ENCODE measurements around the gene PGF.

Gene PGF

GRCh38 chr14:74941676-74942097, 13.7 kb downstream of the PGF start:
- peak overlapping the region; percentile 58 for H3K4me3 ChIP-seq (ENCODE audit: low read depth, low read length)
- TF ChIP-seq CTCF (IDR thresholded peaks at IDR 0.05; ENCODE audit: borderline replicate concordance, insufficient read depth, low read depth, low read length) = no peak

GRCh38 chr14:74940956-74941565, 14.3 kb downstream of the PGF start:
- H3K4me3 ChIP-seq (ENCODE audit: low read depth, low read length) = peak overlapping the region; percentile 58
- no peak for TF ChIP-seq CTCF (IDR thresholded peaks at IDR 0.05; ENCODE audit: borderline replicate concordance, insufficient read depth, low read depth, low read length)

GRCh38 chr14:74938531-74939495, 16.6 kb downstream of the PGF start:
- TF ChIP-seq CTCF (IDR thresholded peaks at IDR 0.05; ENCODE audit: borderline replicate concordance, insufficient read depth, low read depth, low read length) = no peak
- H3K4me3 ChIP-seq (ENCODE audit: low read depth, low read length) = no peak overlapping the region

GRCh38 chr14:74937171-74937570, 18.2 kb downstream of the PGF start:
- no peak overlapping the region for H3K4me3 ChIP-seq (ENCODE audit: low read depth, low read length)
- TF ChIP-seq CTCF (IDR thresholded peaks at IDR 0.05; ENCODE audit: borderline replicate concordance, insufficient read depth, low read depth, low read length) = no peak

GRCh38 chr14:74936731-74937130, 18.7 kb downstream of the PGF start:
- no peak for TF ChIP-seq CTCF (IDR thresholded peaks at IDR 0.05; ENCODE audit: borderline replicate concordance, insufficient read depth, low read depth, low read length)
- no peak overlapping the region for H3K4me3 ChIP-seq (ENCODE audit: low read depth, low read length)

- TF ChIP-seq CTCF (IDR thresholded peaks at IDR 0.05; ENCODE audit: borderline replicate concordance, insufficient read depth, low read depth, low read length) = no peak
- no peak overlapping the region for H3K4me3 ChIP-seq (ENCODE audit: low read depth, low read length)
Measured at GRCh38 chr14:74936151-74936550, 19.2 kb downstream of the PGF start.

- no peak overlapping the region for H3K4me3 ChIP-seq (ENCODE audit: low read depth, low read length)
- no peak for TF ChIP-seq CTCF (IDR thresholded peaks at IDR 0.05; ENCODE audit: borderline replicate concordance, insufficient read depth, low read depth, low read length)
Measured at GRCh38 chr14:74935360-74935680, 20.1 kb downstream of the PGF start.
